ENCODE results near the gene LINC01488.

- TF ChIP-seq ZC3H10 (CRISPR knock-in tag; IDR thresholded peaks at IDR 0.05) (no peak), TCF4 (CRISPR knock-in tag; IDR thresholded peaks at IDR 0.05; ENCODE audit: borderline replicate concordance) (no peak), PATZ1 (CRISPR knock-in tag; IDR thresholded peaks at IDR 0.05; ENCODE audit: borderline replicate concordance) (no peak), RARB (CRISPR knock-in tag; IDR thresholded peaks at IDR 0.05) (no peak)
Observed at GRCh38 chr11:69504127-69504526, 22.7 kb downstream of the LINC01488 start.
